Measurements from ENCODE around the gene ARID3A. TPM values are rescaled to one million over a fixed set of nuclear protein-coding genes. Genes with fewer than 3 reads are reported as not detected.

ARID3A gene
- total and polyA plus RNA-seq, 2 of the 13 experiments (the other 11 are each of a cell fraction or from before 2014, with no cell fraction given) = 71.3 to 77.9 TPM

DNA sequence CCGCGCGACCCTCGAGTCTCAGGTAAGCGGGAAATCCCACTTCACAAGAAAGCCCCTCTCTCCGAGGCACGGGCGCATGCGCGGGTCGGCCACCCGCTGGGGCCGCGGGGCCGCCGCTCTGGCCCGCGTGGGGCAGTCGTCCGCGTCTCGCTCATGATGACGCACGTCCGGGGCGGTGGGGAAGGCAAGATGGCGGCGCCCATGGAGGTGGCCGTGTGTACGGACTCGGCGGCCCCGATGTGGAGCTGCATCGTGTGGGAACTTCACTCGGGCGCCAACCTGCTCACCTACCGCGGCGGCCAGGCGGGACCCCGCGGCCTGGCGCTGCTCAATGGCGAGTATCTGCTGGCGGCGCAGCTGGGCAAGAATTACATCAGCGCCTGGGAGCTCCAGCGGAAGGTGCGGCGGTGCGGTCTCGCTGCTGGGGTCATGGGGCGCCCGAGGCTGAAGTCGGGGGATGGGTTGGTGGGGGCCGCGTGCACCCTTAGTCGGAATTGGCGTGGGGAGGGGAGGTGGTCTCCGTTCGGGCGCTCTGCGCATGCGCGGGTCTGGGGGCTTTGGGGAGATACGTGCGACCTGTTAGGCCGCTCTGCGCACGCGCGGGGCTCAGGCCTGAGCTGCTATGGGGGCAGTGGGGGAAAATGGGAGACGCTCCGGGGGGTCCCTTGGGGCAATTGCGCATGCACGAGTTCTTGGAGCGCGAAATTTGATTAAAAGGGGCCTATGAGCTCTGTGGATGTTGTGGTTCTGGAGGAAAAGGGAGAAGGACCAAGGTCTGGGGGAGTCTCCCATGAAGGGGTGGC lies 58.5 kb downstream of the ARID3A start, which contains the start of gene WDR18 (continued):
- TF ChIP-seq, protein P1, sequence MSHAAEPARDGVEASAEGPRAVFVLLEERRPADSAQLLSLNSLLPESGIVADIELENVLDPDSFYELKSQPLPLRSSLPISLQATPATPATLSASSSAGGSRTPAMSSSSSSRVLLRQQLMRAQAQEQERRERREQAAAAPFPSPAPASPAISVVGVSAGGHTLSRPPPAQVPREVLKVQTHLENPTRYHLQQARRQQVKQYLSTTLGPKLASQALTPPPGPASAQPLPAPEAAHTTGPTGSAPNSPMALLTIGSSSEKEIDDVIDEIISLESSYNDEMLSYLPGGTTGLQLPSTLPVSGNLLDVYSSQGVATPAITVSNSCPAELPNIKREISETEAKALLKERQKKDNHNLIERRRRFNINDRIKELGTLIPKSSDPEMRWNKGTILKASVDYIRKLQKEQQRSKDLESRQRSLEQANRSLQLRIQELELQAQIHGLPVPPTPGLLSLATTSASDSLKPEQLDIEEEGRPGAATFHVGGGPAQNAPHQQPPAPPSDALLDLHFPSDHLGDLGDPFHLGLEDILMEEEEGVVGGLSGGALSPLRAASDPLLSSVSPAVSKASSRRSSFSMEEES (CRISPR knock-in tag; IDR thresholded peaks at IDR 0.05) = peak; percentile 54
- TF ChIP-seq, protein P2, sequence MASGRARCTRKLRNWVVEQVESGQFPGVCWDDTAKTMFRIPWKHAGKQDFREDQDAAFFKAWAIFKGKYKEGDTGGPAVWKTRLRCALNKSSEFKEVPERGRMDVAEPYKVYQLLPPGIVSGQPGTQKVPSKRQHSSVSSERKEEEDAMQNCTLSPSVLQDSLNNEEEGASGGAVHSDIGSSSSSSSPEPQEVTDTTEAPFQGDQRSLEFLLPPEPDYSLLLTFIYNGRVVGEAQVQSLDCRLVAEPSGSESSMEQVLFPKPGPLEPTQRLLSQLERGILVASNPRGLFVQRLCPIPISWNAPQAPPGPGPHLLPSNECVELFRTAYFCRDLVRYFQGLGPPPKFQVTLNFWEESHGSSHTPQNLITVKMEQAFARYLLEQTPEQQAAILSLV (CRISPR knock-in tag; IDR thresholded peaks at IDR 0.05; ENCODE audit: borderline replicate concordance) = peak; percentile 83; the same call in 1 of the 2 replicates
- TF ChIP-seq ZNF136 (CRISPR knock-in tag; IDR thresholded peaks at IDR 0.05; ENCODE audit: low read depth) (peak; percentile 88), THAP11 (CRISPR knock-in tag; IDR thresholded peaks at IDR 0.05) (peak; percentile 93), RAD51 (IDR thresholded peaks at IDR 0.05; ENCODE audit: borderline replicate concordance) (no peak), ZNF292 (CRISPR knock-in tag; IDR thresholded peaks at IDR 0.05; ENCODE audit: borderline replicate concordance, low read depth) (no peak), KMT2A (CRISPR knock-in tag; IDR thresholded peaks at IDR 0.05) (peak; percentile 66; the same call in 1 of the 2 replicates), PRPF4 (IDR thresholded peaks at IDR 0.05; ENCODE audit: low read depth, low read length, poor library complexity, severe bottlenecking) (no peak), SAFB2 (CRISPR knock-in tag; IDR thresholded peaks at IDR 0.05; ENCODE audit: borderline replicate concordance, low read depth) (peak; percentile 97), SIN3B (IDR thresholded peaks at IDR 0.05; ENCODE audit: low read length) (peak; percentile 89), NFRKB (IDR thresholded peaks at IDR 0.05) (0 out of 2 replicates have a peak, but pooled peaks have one; percentile 31), POGZ (CRISPR knock-in tag; IDR thresholded peaks at IDR 0.05) (peak; percentile 51; the same call in 1 of the 2 replicates), ZNF570 (CRISPR knock-in tag; IDR thresholded peaks at IDR 0.05; ENCODE audit: borderline replicate concordance) (no peak), TBL1XR1 (IDR thresholded peaks at IDR 0.05; ENCODE audit: borderline replicate concordance, low read length, partially characterized antibody) (no peak), NR2F6 (IDR thresholded peaks at IDR 0.05) (no peak), NR2F6 (CRISPR knock-in tag; IDR thresholded peaks at IDR 0.05) (0 out of 2 replicates have a peak, but pooled peaks have one; percentile 46), NBN (conservative IDR thresholded peaks at IDR 0.05) (no peak)
- TF ChIP-seq, protein P3, sequence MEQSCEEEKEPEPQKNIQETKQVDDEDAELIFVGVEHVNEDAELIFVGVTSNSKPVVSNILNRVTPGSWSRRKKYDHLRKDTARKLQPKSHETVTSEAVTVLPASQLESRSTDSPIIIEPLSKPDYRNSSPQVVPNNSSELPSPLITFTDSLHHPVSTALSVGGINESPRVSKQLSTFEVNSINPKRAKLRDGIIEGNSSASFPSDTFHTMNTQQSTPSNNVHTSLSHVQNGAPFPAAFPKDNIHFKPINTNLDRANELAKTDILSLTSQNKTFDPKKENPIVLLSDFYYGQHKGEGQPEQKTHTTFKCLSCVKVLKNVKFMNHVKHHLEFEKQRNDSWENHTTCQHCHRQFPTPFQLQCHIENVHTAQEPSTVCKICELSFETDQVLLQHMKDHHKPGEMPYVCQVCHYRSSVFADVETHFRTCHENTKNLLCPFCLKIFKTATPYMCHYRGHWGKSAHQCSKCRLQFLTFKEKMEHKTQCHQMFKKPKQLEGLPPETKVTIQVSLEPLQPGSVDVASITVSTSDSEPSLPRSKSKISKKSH (CRISPR knock-in tag; IDR thresholded peaks at IDR 0.05; ENCODE audit: borderline replicate concordance) = peak; percentile 85
- TF ChIP-seq, protein P4, sequence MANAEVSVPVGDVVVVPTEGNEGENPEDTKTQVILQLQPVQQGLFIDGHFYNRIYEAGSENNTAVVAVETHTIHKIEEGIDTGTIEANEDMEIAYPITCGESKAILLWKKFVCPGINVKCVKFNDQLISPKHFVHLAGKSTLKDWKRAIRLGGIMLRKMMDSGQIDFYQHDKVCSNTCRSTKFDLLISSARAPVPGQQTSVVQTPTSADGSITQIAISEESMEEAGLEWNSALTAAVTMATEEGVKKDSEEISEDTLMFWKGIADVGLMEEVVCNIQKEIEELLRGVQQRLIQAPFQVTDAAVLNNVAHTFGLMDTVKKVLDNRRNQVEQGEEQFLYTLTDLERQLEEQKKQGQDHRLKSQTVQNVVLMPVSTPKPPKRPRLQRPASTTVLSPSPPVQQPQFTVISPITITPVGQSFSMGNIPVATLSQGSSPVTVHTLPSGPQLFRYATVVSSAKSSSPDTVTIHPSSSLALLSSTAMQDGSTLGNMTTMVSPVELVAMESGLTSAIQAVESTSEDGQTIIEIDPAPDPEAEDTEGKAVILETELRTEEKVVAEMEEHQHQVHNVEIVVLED (CRISPR knock-in tag; IDR thresholded peaks at IDR 0.05; ENCODE audit: borderline replicate concordance) = peak; percentile 83; the same call in 1 of the 2 replicates
- TF ChIP-seq, protein P5, sequence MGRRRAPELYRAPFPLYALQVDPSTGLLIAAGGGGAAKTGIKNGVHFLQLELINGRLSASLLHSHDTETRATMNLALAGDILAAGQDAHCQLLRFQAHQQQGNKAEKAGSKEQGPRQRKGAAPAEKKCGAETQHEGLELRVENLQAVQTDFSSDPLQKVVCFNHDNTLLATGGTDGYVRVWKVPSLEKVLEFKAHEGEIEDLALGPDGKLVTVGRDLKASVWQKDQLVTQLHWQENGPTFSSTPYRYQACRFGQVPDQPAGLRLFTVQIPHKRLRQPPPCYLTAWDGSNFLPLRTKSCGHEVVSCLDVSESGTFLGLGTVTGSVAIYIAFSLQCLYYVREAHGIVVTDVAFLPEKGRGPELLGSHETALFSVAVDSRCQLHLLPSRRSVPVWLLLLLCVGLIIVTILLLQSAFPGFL (CRISPR knock-in tag; IDR thresholded peaks at IDR 0.05) = no peak

All from HepG2 (cell line).